Glutamatergic neuron (in vitro differentiated cells): ENCODE data around the gene SHANK2. TPM values are rescaled to one million over a fixed set of nuclear protein-coding genes. Genes with fewer than 3 reads are reported as not detected.

Experiments
- DNase-seq: peaks from one replicate; pipeline ENCODE4 v3.0.0; 2022
- H3K27ac Mint-ChIP-seq: one replicate; pipeline ENCODE4 v1.8.0; 2020; ENCODE audit warnings: mild to moderate bottlenecking, mixed read lengths, inconsistent platforms; ENCODE audit not compliant: unreplicated experiment
- H3K27me3 Mint-ChIP-seq: one replicate; pipeline ENCODE4 v1.8.0; 2020; ENCODE audit warnings: mild to moderate bottlenecking, moderate library complexity, mixed read lengths, inconsistent platforms; ENCODE audit not compliant: unreplicated experiment
- H3K36me3 Mint-ChIP-seq: one replicate; pipeline ENCODE4 v1.8.0; 2020; ENCODE audit warnings: mild to moderate bottlenecking, mixed read lengths, inconsistent platforms; ENCODE audit not compliant: unreplicated experiment
- H3K4me1 Mint-ChIP-seq: one replicate; pipeline ENCODE4 v1.8.0; 2020; ENCODE audit warnings: mild to moderate bottlenecking, low read depth, mixed read lengths, inconsistent platforms; ENCODE audit not compliant: unreplicated experiment
- H3K4me3 Mint-ChIP-seq: one replicate; pipeline ENCODE4 v1.8.0; 2020; ENCODE audit warnings: mild to moderate bottlenecking, mixed read lengths, inconsistent platforms; ENCODE audit not compliant: unreplicated experiment
- H3K9me3 Mint-ChIP-seq: one replicate; pipeline ENCODE4 v1.8.0; 2020; ENCODE audit warnings: mild to moderate bottlenecking, moderate library complexity, mixed read lengths, inconsistent platforms; ENCODE audit not compliant: unreplicated experiment
- total RNA-seq: library from RNA; stranded (reverse); fragmentation: NEBNext Ultra II Directional; extraction: Animal tissue kit (Norgen Biotek cat#: 25700); gene quantifications from one replicate; pipeline ENCODE4 v1.2.1, GENCODE V29; 2021; ENCODE audit not compliant: unreplicated experiment
- TF ChIP-seq, protein P1 (sequence below): fragments of 200-600 bp; sonication (generic); IDR thresholded peaks from one replicate; pipeline ENCODE4 v1.5.0; 2021; ENCODE audit not compliant: partially characterized antibody, unreplicated experiment

Gene SHANK2
- total RNA-seq, 1 donor from 2014 or later, result 23.0 TPM

- H3K27ac Mint-ChIP-seq, result no peak overlapping the region
These were observed 37.6 kb downstream of the SHANK2 start for GRCh38 chr11:71214553-71215424.

GRCh38 chr11:71213696-71214552, 38.5 kb downstream of the SHANK2 start:
- no peaks in the 10 kb centered on the region for H3K4me1 Mint-ChIP-seq
- DNase-seq, result no peak
- no peaks in the 10 kb centered on the region for H3K27me3 Mint-ChIP-seq
- no peak overlapping the region for H3K27ac Mint-ChIP-seq
- H3K36me3 Mint-ChIP-seq, result no peaks in the 10 kb centered on the region
- H3K9me3 Mint-ChIP-seq, result peaks cover 1% of the 10 kb centered on the region
- no peak overlapping the region for H3K4me3 Mint-ChIP-seq
- TF ChIP-seq, protein P1, sequence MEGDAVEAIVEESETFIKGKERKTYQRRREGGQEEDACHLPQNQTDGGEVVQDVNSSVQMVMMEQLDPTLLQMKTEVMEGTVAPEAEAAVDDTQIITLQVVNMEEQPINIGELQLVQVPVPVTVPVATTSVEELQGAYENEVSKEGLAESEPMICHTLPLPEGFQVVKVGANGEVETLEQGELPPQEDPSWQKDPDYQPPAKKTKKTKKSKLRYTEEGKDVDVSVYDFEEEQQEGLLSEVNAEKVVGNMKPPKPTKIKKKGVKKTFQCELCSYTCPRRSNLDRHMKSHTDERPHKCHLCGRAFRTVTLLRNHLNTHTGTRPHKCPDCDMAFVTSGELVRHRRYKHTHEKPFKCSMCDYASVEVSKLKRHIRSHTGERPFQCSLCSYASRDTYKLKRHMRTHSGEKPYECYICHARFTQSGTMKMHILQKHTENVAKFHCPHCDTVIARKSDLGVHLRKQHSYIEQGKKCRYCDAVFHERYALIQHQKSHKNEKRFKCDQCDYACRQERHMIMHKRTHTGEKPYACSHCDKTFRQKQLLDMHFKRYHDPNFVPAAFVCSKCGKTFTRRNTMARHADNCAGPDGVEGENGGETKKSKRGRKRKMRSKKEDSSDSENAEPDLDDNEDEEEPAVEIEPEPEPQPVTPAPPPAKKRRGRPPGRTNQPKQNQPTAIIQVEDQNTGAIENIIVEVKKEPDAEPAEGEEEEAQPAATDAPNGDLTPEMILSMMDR, result no peak

More at GRCh38 chr11:71214553-71215424, 37.6 kb downstream of the SHANK2 start:
- peaks cover 1% of the 10 kb centered on the region for H3K9me3 Mint-ChIP-seq
- TF ChIP-seq, protein P1, result no peak
- H3K27me3 Mint-ChIP-seq, result no peaks in the 10 kb centered on the region
- no peaks in the 10 kb centered on the region for H3K36me3 Mint-ChIP-seq
- no peaks in the 10 kb centered on the region for H3K4me1 Mint-ChIP-seq
- no peak overlapping the region for H3K4me3 Mint-ChIP-seq
- no peak for DNase-seq

- Mint-ChIP-seq H3K4me3 (no peak overlapping the region), H3K4me1 (no peaks in the 10 kb centered on the region), H3K36me3 (no peaks in the 10 kb centered on the region), H3K9me3 (peaks cover 4% of the 10 kb centered on the region), H3K27ac (no peak overlapping the region), H3K27me3 (no peaks in the 10 kb centered on the region)
- no peak for DNase-seq
- TF ChIP-seq, protein P1, result no peak
These were observed 39.4 kb downstream of the SHANK2 start for GRCh38 chr11:71212871-71213559.

DNA sequence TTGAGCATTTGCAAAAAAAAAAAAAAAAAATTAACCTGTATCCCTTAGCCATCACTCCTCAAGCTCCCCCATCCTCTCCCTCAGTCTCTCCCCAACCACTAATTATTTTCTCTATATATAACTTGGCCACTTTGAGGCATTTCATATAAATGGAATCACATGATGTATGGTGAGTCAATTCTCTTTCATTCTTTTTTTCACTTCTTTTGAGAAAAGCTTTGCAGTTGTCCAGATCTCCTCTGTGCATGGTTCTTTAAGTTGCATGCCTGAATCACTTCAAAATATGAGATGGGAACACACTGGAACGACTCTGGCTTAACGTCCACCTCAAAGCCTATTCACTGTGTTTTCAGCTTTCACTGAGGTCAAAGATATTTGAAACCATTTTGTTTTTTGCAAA, 40.7 kb downstream of the SHANK2 start:
- TF ChIP-seq, protein P1, result no peak
- peaks cover 4% of the 10 kb centered on the region for H3K9me3 Mint-ChIP-seq
- no peaks in the 10 kb centered on the region for H3K27me3 Mint-ChIP-seq
- H3K36me3 Mint-ChIP-seq, result no peaks in the 10 kb centered on the region
- no peaks in the 10 kb centered on the region for H3K4me1 Mint-ChIP-seq
- H3K4me3 Mint-ChIP-seq, result no peak overlapping the region
- no peak for DNase-seq
- no peak overlapping the region for H3K27ac Mint-ChIP-seq
